H9 (cell line): ENCODE results near the gene LRRK1. TPM values are rescaled to one million over a fixed set of nuclear protein-coding genes. Genes with fewer than 3 reads are reported as not detected.

Experiments used
- DNase-seq: peaks from one replicate; pipeline ENCODE4 v3.0.0-alpha.2; 2017
- H2AFZ ChIP-seq: one replicate; pipeline ENCODE4 v1.6.1; 2013; ENCODE audit warnings: mild to moderate bottlenecking, low read length, control low read depth, moderate library complexity
- H2AK5ac ChIP-seq: 2 replicates; pipeline ENCODE4 v1.6.1; 2013; ENCODE audit warnings: low read length, control low read depth, mixed read lengths; ENCODE audit not compliant: insufficient read length
- H2BK120ac ChIP-seq: one replicate; pipeline ENCODE4 v1.6.1; 2013; ENCODE audit warnings: low read depth, mild to moderate bottlenecking, low read length, control low read depth, inconsistent platforms; ENCODE audit not compliant: poor library complexity, severe bottlenecking
- H2BK12ac ChIP-seq: 2 replicates; pipeline ENCODE4 v1.6.1; 2013; ENCODE audit warnings: low read length, control low read depth, mixed read lengths, low read depth; ENCODE audit not compliant: insufficient read length
- H2BK15ac ChIP-seq: 2 replicates; pipeline ENCODE4 v1.6.1; 2013; ENCODE audit warnings: low read depth, low read length, control low read depth
- H2BK20ac ChIP-seq: one replicate; pipeline ENCODE4 v1.6.1; 2013; ENCODE audit warnings: low read depth, mild to moderate bottlenecking, low read length, control low read depth, inconsistent platforms; ENCODE audit not compliant: poor library complexity, severe bottlenecking
- H2BK5ac ChIP-seq: 2 replicates; pipeline ENCODE4 v1.6.1; 2013; ENCODE audit warnings: low read length, control low read depth, mixed read lengths; ENCODE audit not compliant: insufficient read length
- H3K14ac ChIP-seq: 2 replicates; pipeline ENCODE4 v1.6.1; 2013; ENCODE audit warnings: low read length, control low read depth; ENCODE audit not compliant: insufficient read depth
- H3K18ac ChIP-seq: 2 replicates; pipeline ENCODE4 v1.6.1; 2013; ENCODE audit warnings: low read depth, mild to moderate bottlenecking, mixed read lengths, low read length, control low read depth; ENCODE audit not compliant: insufficient read length
- H3K23ac ChIP-seq: 2 replicates; pipeline ENCODE4 v1.6.1; 2013; ENCODE audit warnings: low read length, control low read depth, mixed read lengths, low read depth; ENCODE audit not compliant: insufficient read length
- H3K23me2 ChIP-seq: 2 replicates; pipeline ENCODE4 v1.6.1; 2013; ENCODE audit warnings: low read depth, mild to moderate bottlenecking, mixed read lengths, low read length, control low read depth; ENCODE audit not compliant: insufficient read length, poor library complexity, severe bottlenecking
- H3K27ac ChIP-seq: 2 replicates; pipeline ENCODE4 v1.5.1; 2013; ENCODE audit warnings: low read length, control low read depth, mixed read lengths, low read depth; ENCODE audit not compliant: insufficient read length
- H3K27me3 ChIP-seq: 2 replicates; pipeline ENCODE4 v1.6.1; 2013; ENCODE audit warnings: low read length, control low read depth, inconsistent platforms; ENCODE audit not compliant: insufficient read depth
- H3K4ac ChIP-seq: 2 replicates; pipeline ENCODE4 v1.6.1; 2013; ENCODE audit warnings: low read depth, mild to moderate bottlenecking, control low read depth, inconsistent platforms, low read length, moderate library complexity
- H3K4me1 ChIP-seq: 2 replicates; pipeline ENCODE4 v1.6.1; 2013; ENCODE audit warnings: low read length, control low read depth, inconsistent platforms; ENCODE audit not compliant: insufficient read depth
- H3K4me2 ChIP-seq: 2 replicates; pipeline ENCODE4 v1.6.1; 2013; ENCODE audit warnings: low read length, control low read depth, mixed read lengths; ENCODE audit not compliant: insufficient read length, insufficient read depth
- H3K56ac ChIP-seq: 2 replicates; pipeline ENCODE4 v1.6.1; 2013; ENCODE audit warnings: low read depth, mild to moderate bottlenecking, mixed read lengths, low read length, control low read depth; ENCODE audit not compliant: insufficient read length
- H3K79me1 ChIP-seq: 2 replicates; pipeline ENCODE4 v1.6.1; 2013; ENCODE audit warnings: low read depth, mild to moderate bottlenecking, moderate library complexity, low read length, control low read depth, inconsistent platforms; ENCODE audit not compliant: insufficient read depth, poor library complexity, severe bottlenecking
- H3K79me2 ChIP-seq: 2 replicates; pipeline ENCODE4 v1.6.1; 2013; ENCODE audit warnings: low read length, control low read depth, inconsistent platforms; ENCODE audit not compliant: insufficient read depth
- H3K9ac ChIP-seq: 2 replicates; pipeline ENCODE4 v1.6.1; 2013; ENCODE audit warnings: low read length, control low read depth, mixed read lengths; ENCODE audit not compliant: insufficient read length; ENCODE audit errors: extremely low read depth
- H3K9me3 ChIP-seq: one replicate; pipeline ENCODE4 v1.6.1; 2013; ENCODE audit warnings: low read depth, low read length, inconsistent platforms; ENCODE audit not compliant: control insufficient read depth
- H3T11ph ChIP-seq: one replicate; pipeline ENCODE4 v1.6.1; 2013; ENCODE audit warnings: mild to moderate bottlenecking, low read length, control low read depth, inconsistent platforms
- H4K20me1 ChIP-seq: one replicate; pipeline ENCODE4 v1.6.1; 2013; ENCODE audit not compliant: control insufficient read depth, insufficient read length, insufficient read depth
- H4K5ac ChIP-seq: 2 replicates; pipeline ENCODE4 v1.6.1; 2013; ENCODE audit warnings: low read depth, mild to moderate bottlenecking, mixed read lengths, low read length, control low read depth; ENCODE audit not compliant: insufficient read length
- H4K8ac ChIP-seq: replicated peaks from 2 replicates; pipeline ENCODE4 v1.6.1; 2013; ENCODE audit warnings: low read length, control low read depth, mixed read lengths, low read depth; ENCODE audit not compliant: insufficient read length
- H4K91ac ChIP-seq: 2 replicates; pipeline ENCODE4 v1.6.1; 2013; ENCODE audit warnings: low read depth, mild to moderate bottlenecking, moderate library complexity, mixed read lengths, low read length, control low read depth; ENCODE audit not compliant: insufficient read length
- H3K27ac Mint-ChIP-seq, 3 experiments: 2 replicates in 2 of 3; 3 replicates in 1 of 3; pipeline ENCODE4 v1.8.0; 2020 to 2021; ENCODE audit warnings: mixed read lengths in 3 of 3, mild to moderate bottlenecking in 1 of 3, moderate library complexity in 1 of 3
- H3K27me3 Mint-ChIP-seq: 2 replicates; pipeline ENCODE4 v1.8.0; 2021; ENCODE audit warnings: low read depth, mild to moderate bottlenecking, moderate library complexity, mixed read lengths
- H3K36me3 Mint-ChIP-seq, 3 experiments: 2 replicates in 2 of 3; 3 replicates in 1 of 3; pipeline ENCODE4 v1.8.0; 2020 to 2021; ENCODE audit warnings: low read depth in 3 of 3, mixed read lengths in 3 of 3; ENCODE audit not compliant: insufficient read depth in 1 of 3
- H3K4me1 Mint-ChIP-seq, 2 experiments: 2 replicates each; pipeline ENCODE4 v1.8.0; 2020; ENCODE audit warnings: mixed read lengths in 2 of 2
- H3K4me3 Mint-ChIP-seq, 2 experiments: 2 replicates in 1 of 2; 3 replicates in 1 of 2; pipeline ENCODE4 v1.8.0; 2020 to 2021; ENCODE audit warnings: mild to moderate bottlenecking in 2 of 2, mixed read lengths in 2 of 2, moderate library complexity in 1 of 2
- H3K9me3 Mint-ChIP-seq, 2 experiments: 2 replicates in 1 of 2; 3 replicates in 1 of 2; pipeline ENCODE4 v1.8.0; 2020; ENCODE audit warnings: mild to moderate bottlenecking in 2 of 2, mixed read lengths in 2 of 2, moderate library complexity in 1 of 2
- WGBS: extraction: QIAGEN DNeasy Blood & Tissue Kit; methylation state at CpG from one replicate; pipeline ENCODE4 v1.1.7; 2013; ENCODE audit warnings: missing lambda C conversion rate, low lambda C conversion rate, mixed read lengths; ENCODE audit not compliant: insufficient read length; ENCODE audit errors: extremely low coverage; 5-methylcytosine and 5-hydroxymethylcytosine counted together
- total RNA-seq: library from RNA; stranded (reverse); gene quantifications from 2 replicates; pipeline ENCODE4 v1.2.1, GENCODE V29; 2021
- TF ChIP-seq, protein P1 (sequence below): fragments of 200-600 bp; sonication (generic); conservative IDR thresholded peaks from 3 replicates; pipeline ENCODE4 v1.8.0; 2021; ENCODE audit warnings: antibody characterized with exemption, mild to moderate bottlenecking

LRRK1 gene
- total RNA-seq, 1 experiment from 2014 or later, result 4.0 TPM

DNA sequence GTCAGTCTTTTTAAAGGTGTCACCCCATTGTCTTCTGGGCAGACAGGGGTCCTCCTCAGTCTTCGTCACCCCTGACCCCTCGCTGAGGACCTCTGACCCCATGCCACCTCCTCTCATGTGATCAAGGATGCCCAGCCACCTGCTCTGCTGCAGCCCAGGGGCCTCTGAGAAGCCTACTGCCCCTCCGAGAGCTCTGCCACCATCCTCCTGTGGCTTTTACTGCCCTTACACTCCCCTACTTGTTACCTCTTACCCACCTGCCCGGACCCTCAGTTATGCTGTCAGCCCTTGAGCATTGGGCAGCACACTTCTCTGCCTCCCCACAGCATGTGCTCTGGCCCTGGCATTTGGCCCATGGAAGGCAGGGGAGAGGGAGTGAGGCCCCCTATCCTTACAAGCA lies 123.2 kb downstream of the LRRK1 start:
- H3K4me1 ChIP-seq, result no peaks in the 10 kb centered on the region
- H3K14ac ChIP-seq, result no peak overlapping the region
- no peak overlapping the region for H2BK120ac ChIP-seq
- H2BK5ac ChIP-seq, result no peak overlapping the region
- Mint-ChIP-seq H3K36me3 (no peaks in the 10 kb centered on the region), H3K4me1 (peaks cover 21 to 31% of the 10 kb centered on the region in 2 experiments), H3K27me3 (peaks cover 33% of the 10 kb centered on the region), H3K4me3 (no peak overlapping the region), H3K9me3 (no peaks in the 10 kb centered on the region; a peak in 1 of 5 replicates), H3K27ac (no peak overlapping the region)
- no peaks in the 10 kb centered on the region for H3K79me2 ChIP-seq
- no peak overlapping the region for H3K4me2 ChIP-seq
- H3K23me2 ChIP-seq, result no peaks in the 10 kb centered on the region
- H2AFZ ChIP-seq, result no peak overlapping the region
- H3K27me3 ChIP-seq, result no peaks in the 10 kb centered on the region
- no peak overlapping the region for H3K23ac ChIP-seq
- H3K79me1 ChIP-seq, result no peaks in the 10 kb centered on the region
- H3K4ac ChIP-seq, result no peak overlapping the region
- peak; percentile 10 for DNase-seq
- TF ChIP-seq, protein P1, sequence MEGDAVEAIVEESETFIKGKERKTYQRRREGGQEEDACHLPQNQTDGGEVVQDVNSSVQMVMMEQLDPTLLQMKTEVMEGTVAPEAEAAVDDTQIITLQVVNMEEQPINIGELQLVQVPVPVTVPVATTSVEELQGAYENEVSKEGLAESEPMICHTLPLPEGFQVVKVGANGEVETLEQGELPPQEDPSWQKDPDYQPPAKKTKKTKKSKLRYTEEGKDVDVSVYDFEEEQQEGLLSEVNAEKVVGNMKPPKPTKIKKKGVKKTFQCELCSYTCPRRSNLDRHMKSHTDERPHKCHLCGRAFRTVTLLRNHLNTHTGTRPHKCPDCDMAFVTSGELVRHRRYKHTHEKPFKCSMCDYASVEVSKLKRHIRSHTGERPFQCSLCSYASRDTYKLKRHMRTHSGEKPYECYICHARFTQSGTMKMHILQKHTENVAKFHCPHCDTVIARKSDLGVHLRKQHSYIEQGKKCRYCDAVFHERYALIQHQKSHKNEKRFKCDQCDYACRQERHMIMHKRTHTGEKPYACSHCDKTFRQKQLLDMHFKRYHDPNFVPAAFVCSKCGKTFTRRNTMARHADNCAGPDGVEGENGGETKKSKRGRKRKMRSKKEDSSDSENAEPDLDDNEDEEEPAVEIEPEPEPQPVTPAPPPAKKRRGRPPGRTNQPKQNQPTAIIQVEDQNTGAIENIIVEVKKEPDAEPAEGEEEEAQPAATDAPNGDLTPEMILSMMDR, result no peak
- H3T11ph ChIP-seq, result no peak overlapping the region
- no peak overlapping the region for H3K56ac ChIP-seq
- no peak overlapping the region for H3K27ac ChIP-seq
- no peak overlapping the region for H2AK5ac ChIP-seq
- H2BK15ac ChIP-seq, result no peak overlapping the region
- H3K18ac ChIP-seq, result no peak overlapping the region
- no peaks in the 10 kb centered on the region for H4K20me1 ChIP-seq
- no peaks in the 10 kb centered on the region for H3K9me3 ChIP-seq
- no peak overlapping the region for H4K8ac ChIP-seq
- no peak overlapping the region for H4K5ac ChIP-seq
- WGBS, result no CpG with 5 or more reads among the region's 4 CpGs
- no peak overlapping the region for H2BK12ac ChIP-seq
- no peak overlapping the region for H3K9ac ChIP-seq
- no peak overlapping the region for H2BK20ac ChIP-seq
- no peak overlapping the region for H4K91ac ChIP-seq
